ENCODE results near the gene DGKQ. TPM values are rescaled to one million over a fixed set of nuclear protein-coding genes. Genes with fewer than 3 reads are reported as not detected.

The DGKQ gene
- total and polyA plus RNA-seq, 9 of the 15 experiments (the other 6 are each of a cell fraction or from before 2014, with no cell fraction given) = 0.17 to 22.0 (median 5.6) TPM

GRCh38 chr4:957231-957580 is 16.2 kb downstream of the DGKQ start (continued):
- no peak for TF ChIP-seq MAZ (CRISPR knock-in tag; conservative IDR thresholded peaks at IDR 0.05 in 1 of 2, IDR thresholded peaks at IDR 0.05 in 1 of 2)

GRCh38 chr4:956531-957230 is 16.7 kb downstream of the DGKQ start:
- 60% methylated on average over 12 of the region's 14 CpGs for WGBS (ENCODE audit: insufficient coverage, low coverage, missing lambda C conversion rate)
- H3K4me1 ChIP-seq (replicated peaks in 1 of 2; ENCODE audit: control insufficient read depth in 2 of 2, insufficient read depth in 2 of 2, low read length in 2 of 2) = peaks cover 0 to 37% of the 10 kb centered on the region in 2 experiments; a peak in 2 of 5 replicates
- peaks cover 4% of the 10 kb centered on the region; the same call in 1 of the 3 replicates for H3K36me3 ChIP-seq (ENCODE audit: control insufficient read depth, insufficient read depth, low read length)
- H3K27me3 ChIP-seq (ENCODE audit: control insufficient read depth in 2 of 2, insufficient read depth in 2 of 2, low read length in 2 of 2) = no peaks in the 10 kb centered on the region
- in situ Hi-C loops (cut with MboI) (no loop called here), intact Hi-C loops (cut with micrococcal nuclease) (no loop called here)
- H3K9me3 ChIP-seq (replicated peaks; ENCODE audit: control insufficient read depth, insufficient read depth, low read depth, low read length) = no peaks in the 10 kb centered on the region
- no peak for TF ChIP-seq DPF2 (IDR thresholded peaks at IDR 0.05)
- TF ChIP-seq ZNF146 (CRISPR knock-in tag; IDR thresholded peaks at IDR 0.05; ENCODE audit: unreplicated experiment) = no peak
- no peak for TF ChIP-seq PYGO2 (tag; IDR thresholded peaks at IDR 0.05)
- no peak for TF ChIP-seq CC2D1A (IDR thresholded peaks at IDR 0.05)
- TF ChIP-seq MAZ (CRISPR knock-in tag; conservative IDR thresholded peaks at IDR 0.05 in 1 of 2, IDR thresholded peaks at IDR 0.05 in 1 of 2) = no peak
- no peak for TF ChIP-seq TARDBP (IDR thresholded peaks at IDR 0.05)
- TF ChIP-seq ZNF507 (tag; conservative IDR thresholded peaks at IDR 0.05) = no peak
- no peak for TF ChIP-seq NFXL1 (CRISPR knock-in tag; IDR thresholded peaks at IDR 0.05)
- TF ChIP-seq, protein P1, sequence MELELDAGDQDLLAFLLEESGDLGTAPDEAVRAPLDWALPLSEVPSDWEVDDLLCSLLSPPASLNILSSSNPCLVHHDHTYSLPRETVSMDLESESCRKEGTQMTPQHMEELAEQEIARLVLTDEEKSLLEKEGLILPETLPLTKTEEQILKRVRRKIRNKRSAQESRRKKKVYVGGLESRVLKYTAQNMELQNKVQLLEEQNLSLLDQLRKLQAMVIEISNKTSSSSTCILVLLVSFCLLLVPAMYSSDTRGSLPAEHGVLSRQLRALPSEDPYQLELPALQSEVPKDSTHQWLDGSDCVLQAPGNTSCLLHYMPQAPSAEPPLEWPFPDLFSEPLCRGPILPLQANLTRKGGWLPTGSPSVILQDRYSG (tag; conservative IDR thresholded peaks at IDR 0.05; ENCODE audit: low read depth) = no peak
- H3K79me2 ChIP-seq (ENCODE audit: control insufficient read depth, insufficient read depth, low read length) = no peaks in the 10 kb centered on the region
- no peak overlapping the region for H3K9ac ChIP-seq (ENCODE audit: insufficient read depth in 1 of 2, low read depth in 2 of 2, low read length in 2 of 2)
- ATAC-seq = no peak
- POLR2A ChIA-PET = no interaction called here
- H4K20me1 ChIP-seq (replicated peaks; ENCODE audit: control insufficient read depth, insufficient read depth, low read length) = no peaks in the 10 kb centered on the region
- no peak overlapping the region for H3K4me2 ChIP-seq (ENCODE audit: insufficient read depth, low read length)
- CTCF ChIA-PET (ENCODE audit: low intra/inter-chr PET ratio) = interaction anchor here (0.7 kb wide), 1 partner anchor 116 kb away, joined by 3 read pairs; no protein-coding TSS in a partner anchor
- H3K9me1 ChIP-seq (ENCODE audit: control insufficient read depth, insufficient read depth, low read length) = no peaks in the 10 kb centered on the region
- H3K27ac ChIP-seq (ENCODE audit: extremely low read depth, low read depth, low read length) = no peak overlapping the region
- DNase-seq (ENCODE audit: extremely low read depth in 1 of 4, low spot score in 3 of 4) = no peak
- no peak for FAIRE-seq
- BruUV-seq (replicated peaks) = no TSS peak
- no peak overlapping the region for H2AFZ ChIP-seq (ENCODE audit: low read depth, low read length)
- H3K4me3 ChIP-seq = no peak overlapping the region
